Endothelial cell of umbilical vein (primary cell): ENCODE measurements around the gene TPCN1. TPM values are rescaled to one million over a fixed set of nuclear protein-coding genes. Genes with fewer than 3 reads are reported as not detected.

Experiments
- BruUV-seq: library from RNA; stranded (reverse); fragments of 400-500 nt; replicated peaks from 2 replicates; lab custom pipeline; 2021; lab: Mats Ljungman, UMichigan
- CTCF ChIA-PET: fragments of 300-600, 350-600 bp; sonication (Branson Sonifier 250); formaldehyde crosslinking; loops from one replicate; lab custom pipeline; 2021; ENCODE audit warnings: antibody characterized with exemption, inconsistent platforms; lab: Charles Lee
- POLR2A ChIA-PET: fragments of 300-600, 350-600 bp; sonication (Branson Sonifier 250); formaldehyde crosslinking; loops from one replicate; lab custom pipeline; 2021; ENCODE audit warnings: antibody characterized with exemption, inconsistent platforms; lab: Charles Lee
- DNase-seq: peaks from one replicate; pipeline ENCODE4 v3.0.0-alpha.2; 2011; ENCODE audit warnings: low read depth, low spot score
- FAIRE-seq: peaks from 2 replicates; lab custom pipeline; 2011; peaks lifted over from hg19 to GRCh38; lab: Jason Lieb, UNC
- H2AFZ ChIP-seq: 2 replicates; pipeline ENCODE4 v1.6.0; 2012; ENCODE audit warnings: low read depth, low read length, control low read depth, inconsistent platforms
- H3K27ac ChIP-seq: 2 replicates; pipeline ENCODE4 v1.5.1; 2011; ENCODE audit warnings: low read depth, mild to moderate bottlenecking, control low read depth, low read length, moderate library complexity; ENCODE audit not compliant: insufficient read depth
- H3K27me3 ChIP-seq, 2 experiments: 2 replicates each; pipeline versions ENCODE4 v1.6.0 to v1.6.1; 2011; ENCODE audit warnings: low read length in 2 of 2, mixed read lengths in 1 of 2; ENCODE audit not compliant: control insufficient read depth in 2 of 2, insufficient read depth in 2 of 2
- H3K36me3 ChIP-seq, 2 experiments: 2 replicates in 1 of 2; 3 replicates in 1 of 2; pipeline ENCODE4 v1.5.1; 2011; ENCODE audit warnings: low read length in 2 of 2, mild to moderate bottlenecking in 1 of 2, moderate library complexity in 1 of 2; ENCODE audit not compliant: control insufficient read depth in 2 of 2, insufficient read depth in 2 of 2; ENCODE audit errors: extremely low read depth in 1 of 2
- H3K4me1 ChIP-seq: 3 replicates; pipeline ENCODE4 v1.5.1; 2011; ENCODE audit warnings: mild to moderate bottlenecking, low read length; ENCODE audit not compliant: control insufficient read depth, insufficient read depth; ENCODE audit errors: extremely low read depth
- H3K4me2 ChIP-seq: 2 replicates; pipeline ENCODE4 v1.6.1; 2011; ENCODE audit warnings: low read length, control low read depth, mixed read lengths; ENCODE audit not compliant: insufficient read depth
- H3K4me3 ChIP-seq, 3 experiments: fragments of 200-600 bp in 1 of 3; sonication (generic), shearing (Covaris generic) in 1 of 3; replicated peaks in 1 of 3; 2 replicates each; pipeline ENCODE4 v1.5.1; 2011 to 2016; ENCODE audit warnings: control low read depth in 3 of 3, low read length in 3 of 3, mild to moderate bottlenecking in 2 of 3, inconsistent platforms in 1 of 3, low read depth in 1 of 3, moderate library complexity in 1 of 3; ENCODE audit not compliant: insufficient read depth in 1 of 3
- H3K79me2 ChIP-seq: 2 replicates; pipeline ENCODE4 v1.6.0; 2012; ENCODE audit warnings: low read length, inconsistent platforms; ENCODE audit not compliant: control insufficient read depth, insufficient read depth
- H3K9ac ChIP-seq: replicated peaks from 2 replicates; pipeline ENCODE3; 2011; ENCODE audit warnings: low read length, control low read depth; ENCODE audit not compliant: insufficient read depth; ENCODE audit errors: extremely low read depth
- H3K9me1 ChIP-seq: replicated peaks from 3 replicates; pipeline ENCODE4 v1.6.0; 2011; ENCODE audit warnings: mild to moderate bottlenecking, low read length; ENCODE audit not compliant: control insufficient read depth, insufficient read depth; ENCODE audit errors: extremely low read depth
- H3K9me3 ChIP-seq: replicated peaks from 2 replicates; pipeline ENCODE4 v1.5.1; 2012; ENCODE audit warnings: low read length, inconsistent platforms; ENCODE audit not compliant: control insufficient read depth, insufficient read depth
- H4K20me1 ChIP-seq: replicated peaks from 2 replicates; pipeline ENCODE3; 2011; ENCODE audit warnings: mild to moderate bottlenecking, low read length; ENCODE audit not compliant: control insufficient read depth, insufficient read depth; ENCODE audit errors: extremely low read depth
- EZH2 ChIP-seq: IDR thresholded peaks from 2 replicates; pipeline ENCODE4 v1.6.1; 2012; ENCODE audit warnings: borderline replicate concordance, low read depth, mild to moderate bottlenecking, moderate library complexity, low read length, inconsistent platforms; ENCODE audit not compliant: severe bottlenecking
- FOS ChIP-seq: IDR thresholded peaks from 2 replicates; pipeline ENCODE4 v1.6.1; 2011; ENCODE audit warnings: mild to moderate bottlenecking, low read length, moderate library complexity, borderline replicate concordance; ENCODE audit not compliant: insufficient read depth
- GATA2 ChIP-seq: IDR thresholded peaks from 2 replicates; pipeline ENCODE4 v1.7.0; 2011; ENCODE audit warnings: low read depth, mild to moderate bottlenecking, moderate library complexity, mixed read lengths, low read length; ENCODE audit not compliant: insufficient read length, insufficient read depth
- JUN ChIP-seq: IDR thresholded peaks from 2 replicates; pipeline ENCODE4 v1.6.1; 2011; ENCODE audit warnings: borderline replicate concordance, low read depth; ENCODE audit not compliant: insufficient read length, insufficient read depth
- MYC ChIP-seq: IDR thresholded peaks from one replicate; pipeline ENCODE4 v1.6.1; 2011; ENCODE audit warnings: mild to moderate bottlenecking, low read depth, low read length
- POLR2A ChIP-seq: IDR thresholded peaks from 2 replicates; pipeline ENCODE4 v1.6.1; 2012; ENCODE audit warnings: low read depth, mild to moderate bottlenecking, control low read depth, low read length
- POLR2AphosphoS5 ChIP-seq: IDR thresholded peaks from 2 replicates; pipeline ENCODE4 v1.6.1; 2012; ENCODE audit warnings: low read depth, mild to moderate bottlenecking, control low read depth, low read length, moderate library complexity; ENCODE audit not compliant: insufficient read depth
- dilution Hi-C: fragments of 300-500 bp; cut with MboI; formaldehyde crosslinking; loops from one replicate; pipeline ENCODE4 v1.15.0; 2019; ENCODE audit warnings: low sequenced_read_pairs; ENCODE audit not compliant: extremely low pct_ligation_motif_present
- intact Hi-C: fragments of 100-400 bp; cut with micrococcal nuclease; formaldehyde crosslinking; loops from one replicate; pipeline ENCODE4 v1.10.0; 2022
- polyA plus RNA-seq, 4 experiments: library from polyadenylated mRNA; depleted of rRNA in 3 of 4; stranded (reverse) in 3 of 4; unstranded in 1 of 4; fragments of >200 nt; gene quantifications; 2 replicates each; pipeline versions ENCODE4 v1.2.1 to v1.2.3, GENCODE V29; 2011 to 2012; ENCODE audit warnings: missing spikeins in 1 of 4
- total RNA-seq: library from RNA; stranded (reverse); gene quantifications from 2 replicates; pipeline ENCODE4 v1.2.3, GENCODE V29; 2021
- TF ChIP-seq, protein P1 (sequence below), 2 donors: IDR thresholded peaks; 1 replicate in 1 of 2; 2 replicates in 1 of 2; pipeline ENCODE4 v1.5.1; 2011; ENCODE audit warnings: low read length in 2 of 2, mild to moderate bottlenecking in 2 of 2, moderate library complexity in 2 of 2, control low read depth in 1 of 2, inconsistent platforms in 1 of 2, low read depth in 1 of 2; ENCODE audit not compliant: insufficient read depth in 1 of 2; ENCODE audit errors: extremely low read depth in 1 of 2
- TF ChIP-seq, protein P2 (sequence below): IDR thresholded peaks from 2 replicates; pipeline ENCODE4 v1.6.1; 2011; ENCODE audit not compliant: insufficient read depth, insufficient read length

Gene TPCN1
- total and polyA plus RNA-seq, 2 donors (not counting 3 experiments of a cell fraction or from before 2014, with no cell fraction given) = 19.5 to 28.3 TPM

DNA sequence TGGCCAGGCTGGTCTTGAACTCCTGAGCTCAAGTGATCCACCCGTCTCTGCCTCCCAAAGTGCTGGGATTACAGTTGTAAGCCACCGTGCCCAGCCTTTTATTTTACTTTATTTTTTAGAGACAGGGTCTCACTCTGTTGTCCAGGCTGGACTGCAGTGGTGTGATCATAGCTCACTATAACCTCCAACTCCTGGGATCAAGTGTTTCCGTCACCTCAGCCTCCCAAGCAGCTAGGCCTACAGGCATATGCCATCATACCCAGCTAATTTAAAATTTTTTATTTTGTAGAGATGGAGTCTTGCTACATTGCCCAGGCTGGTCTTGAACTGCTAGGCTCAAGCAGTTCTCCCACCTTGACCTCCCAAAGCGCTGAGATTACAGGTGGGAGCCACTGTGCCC, 3.7 kb downstream of the TPCN1 start:
- no TSS peak for BruUV-seq
- Histone ChIP-seq H2AFZ (no peak overlapping the region), H3K4me1 (peaks cover 42% of the 10 kb centered on the region), H3K79me2 (peaks cover 6% of the 10 kb centered on the region), H3K4me3 (no peak overlapping the region), H3K27ac (no peak overlapping the region), H3K4me2 (no peak overlapping the region), H3K9ac (no peak overlapping the region), H3K27me3 (no peaks in the 10 kb centered on the region), H4K20me1 (no peaks in the 10 kb centered on the region), H3K9me1 (no peaks in the 10 kb centered on the region), H3K9me3 (no peaks in the 10 kb centered on the region), H3K36me3 (no peaks in the 10 kb centered on the region)
- dilution Hi-C loops = no loop called here
- no peak for TF ChIP-seq POLR2AphosphoS5
- TF ChIP-seq FOS = no peak
- TF ChIP-seq, protein P1, sequence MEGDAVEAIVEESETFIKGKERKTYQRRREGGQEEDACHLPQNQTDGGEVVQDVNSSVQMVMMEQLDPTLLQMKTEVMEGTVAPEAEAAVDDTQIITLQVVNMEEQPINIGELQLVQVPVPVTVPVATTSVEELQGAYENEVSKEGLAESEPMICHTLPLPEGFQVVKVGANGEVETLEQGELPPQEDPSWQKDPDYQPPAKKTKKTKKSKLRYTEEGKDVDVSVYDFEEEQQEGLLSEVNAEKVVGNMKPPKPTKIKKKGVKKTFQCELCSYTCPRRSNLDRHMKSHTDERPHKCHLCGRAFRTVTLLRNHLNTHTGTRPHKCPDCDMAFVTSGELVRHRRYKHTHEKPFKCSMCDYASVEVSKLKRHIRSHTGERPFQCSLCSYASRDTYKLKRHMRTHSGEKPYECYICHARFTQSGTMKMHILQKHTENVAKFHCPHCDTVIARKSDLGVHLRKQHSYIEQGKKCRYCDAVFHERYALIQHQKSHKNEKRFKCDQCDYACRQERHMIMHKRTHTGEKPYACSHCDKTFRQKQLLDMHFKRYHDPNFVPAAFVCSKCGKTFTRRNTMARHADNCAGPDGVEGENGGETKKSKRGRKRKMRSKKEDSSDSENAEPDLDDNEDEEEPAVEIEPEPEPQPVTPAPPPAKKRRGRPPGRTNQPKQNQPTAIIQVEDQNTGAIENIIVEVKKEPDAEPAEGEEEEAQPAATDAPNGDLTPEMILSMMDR (IDR thresholded peaks at IDR 0.05; ENCODE audit: extremely low read depth in 1 of 2, insufficient read depth in 1 of 2, low read depth in 1 of 2, low read length in 2 of 2) = no peak
- no peak for TF ChIP-seq MYC
- TF ChIP-seq GATA2 = no peak
- TF ChIP-seq, protein P2, sequence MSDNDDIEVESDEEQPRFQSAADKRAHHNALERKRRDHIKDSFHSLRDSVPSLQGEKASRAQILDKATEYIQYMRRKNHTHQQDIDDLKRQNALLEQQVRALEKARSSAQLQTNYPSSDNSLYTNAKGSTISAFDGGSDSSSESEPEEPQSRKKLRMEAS = no peak
- TF ChIP-seq EZH2 = no peak
- no peak for TF ChIP-seq POLR2A
- TF ChIP-seq JUN = no peak
- CTCF ChIA-PET = interaction anchor here (1.4 to 1.6 kb wide), 2 partner anchors 30 to 201 kb away, joined by 3 to 4 read pairs; no protein-coding TSS in a partner anchor
- POLR2A ChIA-PET = no interaction called here
- DNase-seq (no peak), FAIRE-seq (peak; percentile 33)
- intact Hi-C loops = loop anchor here (10.0 kb wide), 1 partner anchor 110 kb away; the partner anchor contains the start of gene SLC8B1
